Measurements from ENCODE around the gene ARHGEF4. TPM values are rescaled to one million over a fixed set of nuclear protein-coding genes. Genes with fewer than 3 reads are reported as not detected.

Gene ARHGEF4
- total and polyA plus RNA-seq, 10 donors: 0.19 to 0.88 (median 0.46) TPM; not detected in 2

GRCh38 chr2:130878933-130879332, 42.2 kb downstream of the ARHGEF4 start:
- 68 to 83% (median 75%) methylated on average over 2 of the region's 2 CpGs for WGBS, 5 donors
- Histone ChIP-seq H3K36me3 (no peaks in the 10 kb centered on the region), H3K27me3 (replicated peaks in 1 of 7) (peaks cover 0 to 27% (median 0%) of the 10 kb centered on the region in 7 donors), H3K9me3 (no peaks in the 10 kb centered on the region), H3K4me3 (no peak overlapping the region), H3K4me1 (peaks cover 0 to 2% (median 0%) of the 10 kb centered on the region in 6 donors), H3K27ac (no peak overlapping the region)
- no peak for TF ChIP-seq POLR2A (IDR thresholded peaks at IDR 0.05)
- no peak for TF ChIP-seq POLR2AphosphoS5 (IDR thresholded peaks at IDR 0.05)
- TF ChIP-seq CTCF (IDR thresholded peaks at IDR 0.05 in 8 of 11, conservative IDR thresholded peaks at IDR 0.05 in 3 of 11): no peak
- DNase-seq: no peak
- intact Hi-C loops (cut with DNase I; ENCODE audit: low total_unique reads): no loop called here

GRCh38 chr2:130882111-130882690, 45.5 kb downstream of the ARHGEF4 start:
- TF ChIP-seq POLR2AphosphoS5 (IDR thresholded peaks at IDR 0.05) (no peak), CTCF (IDR thresholded peaks at IDR 0.05 in 8 of 11, conservative IDR thresholded peaks at IDR 0.05 in 3 of 11) (no peak), POLR2A (IDR thresholded peaks at IDR 0.05) (no peak)
- WGBS, 5 donors: 67 to 82% (median 74%) methylated on average over 6 of the region's 6 CpGs
- H3K9me3 ChIP-seq: no peaks in the 10 kb centered on the region
- no peak overlapping the region for H3K27ac ChIP-seq
- no peak overlapping the region for H3K4me3 ChIP-seq
- no peaks in the 10 kb centered on the region for H3K36me3 ChIP-seq
- no peaks in the 10 kb centered on the region for H3K4me1 ChIP-seq
- peaks cover 0 to 27% (median 0%) of the 10 kb centered on the region in 7 donors for H3K27me3 ChIP-seq (replicated peaks in 1 of 7)
- intact Hi-C loops (cut with DNase I; ENCODE audit: low total_unique reads): no loop called here
- DNase-seq: no peak

DNA sequence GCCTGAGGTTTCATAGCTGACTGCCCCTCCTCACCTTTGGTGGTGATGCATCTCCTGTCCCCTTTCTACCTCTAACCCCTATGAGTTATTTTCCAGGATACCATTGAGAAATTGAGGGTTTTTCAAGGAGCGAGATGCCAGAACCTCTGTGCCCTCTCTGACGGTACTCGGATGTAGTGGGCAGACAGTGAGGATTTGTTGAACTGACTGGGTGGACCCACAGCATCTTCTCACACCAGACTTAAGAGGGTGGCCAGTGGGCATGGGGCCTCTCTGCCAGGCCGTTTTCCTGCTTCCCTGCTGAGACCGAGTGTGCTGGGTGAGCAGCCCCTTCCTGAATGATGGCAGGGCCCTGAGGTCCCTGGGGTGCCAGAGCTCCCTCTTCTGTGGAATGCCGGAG, 46.3 kb downstream of the ARHGEF4 start:
- WGBS, 5 donors: 77 to 89% (median 83%) methylated on average over 6 of the region's 6 CpGs
- H3K27me3 ChIP-seq (replicated peaks in 1 of 7): peaks cover 0 to 31% (median 0%) of the 10 kb centered on the region in 7 donors
- H3K4me1 ChIP-seq: no peaks in the 10 kb centered on the region
- no peak for DNase-seq
- intact Hi-C loops (cut with DNase I; ENCODE audit: low total_unique reads): no loop called here
- no peaks in the 10 kb centered on the region for H3K36me3 ChIP-seq
- no peak overlapping the region for H3K4me3 ChIP-seq
- H3K27ac ChIP-seq: no peak overlapping the region
- H3K9me3 ChIP-seq: no peaks in the 10 kb centered on the region
- TF ChIP-seq CTCF (IDR thresholded peaks at IDR 0.05 in 8 of 11, conservative IDR thresholded peaks at IDR 0.05 in 3 of 11): no peak

DNA sequence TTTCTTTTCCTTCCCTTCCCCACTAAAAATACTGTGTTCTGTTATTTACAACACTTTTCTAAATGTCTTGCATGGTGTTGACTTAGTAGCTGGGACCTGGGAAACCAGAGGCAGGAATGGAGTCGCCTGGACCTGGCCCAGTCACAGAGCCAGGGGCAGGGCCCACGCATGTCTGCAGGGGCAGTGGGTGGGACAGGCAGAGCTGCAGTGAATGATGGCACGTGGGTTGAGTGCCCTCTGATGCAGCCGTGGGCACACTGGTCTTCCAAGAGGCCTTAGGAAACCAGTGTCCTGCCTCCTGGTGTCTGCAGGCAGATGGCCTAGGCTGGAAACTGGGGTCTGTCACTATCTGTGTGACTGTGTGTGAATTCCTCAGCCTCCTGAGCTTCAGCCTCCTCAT, 46.8 kb downstream of the ARHGEF4 start:
- H3K4me1 ChIP-seq: no peaks in the 10 kb centered on the region
- TF ChIP-seq POLR2AphosphoS5 (IDR thresholded peaks at IDR 0.05): no peak
- no peak for TF ChIP-seq POLR2A (IDR thresholded peaks at IDR 0.05)
- no peak for TF ChIP-seq CTCF (IDR thresholded peaks at IDR 0.05 in 8 of 11, conservative IDR thresholded peaks at IDR 0.05 in 3 of 11)
- intact Hi-C loops (cut with DNase I; ENCODE audit: low total_unique reads): no loop called here

More for the DNA sequence above, 46.8 kb downstream of the ARHGEF4 start:
- Histone ChIP-seq H3K27ac (no peak overlapping the region), H3K4me3 (no peak overlapping the region), H3K27me3 (replicated peaks in 1 of 7) (peaks cover 0 to 31% (median 0%) of the 10 kb centered on the region in 7 donors), H3K36me3 (no peaks in the 10 kb centered on the region), H3K9me3 (no peaks in the 10 kb centered on the region)
- no peak for DNase-seq
- 66 to 86% (median 74%) methylated on average over 4 of the region's 4 CpGs for WGBS, 5 donors

All from spleen (tissue), 11 donors.